Glutamatergic neuron (in vitro differentiated cells): ENCODE data around the gene KHDRBS2. TPM values are rescaled to one million over a fixed set of nuclear protein-coding genes. Genes with fewer than 3 reads are reported as not detected.
A peak's percentile ranks its signal among the peaks of the same experiment; 100 is the strongest.

Experiments
- DNase-seq: peaks from one replicate; pipeline ENCODE4 v3.0.0; 2022
- H3K27ac Mint-ChIP-seq: one replicate; pipeline ENCODE4 v1.8.0; 2020; ENCODE audit warnings: mild to moderate bottlenecking, mixed read lengths, inconsistent platforms; ENCODE audit not compliant: unreplicated experiment
- H3K27me3 Mint-ChIP-seq: one replicate; pipeline ENCODE4 v1.8.0; 2020; ENCODE audit warnings: mild to moderate bottlenecking, moderate library complexity, mixed read lengths, inconsistent platforms; ENCODE audit not compliant: unreplicated experiment
- H3K36me3 Mint-ChIP-seq: one replicate; pipeline ENCODE4 v1.8.0; 2020; ENCODE audit warnings: mild to moderate bottlenecking, mixed read lengths, inconsistent platforms; ENCODE audit not compliant: unreplicated experiment
- H3K4me1 Mint-ChIP-seq: one replicate; pipeline ENCODE4 v1.8.0; 2020; ENCODE audit warnings: mild to moderate bottlenecking, low read depth, mixed read lengths, inconsistent platforms; ENCODE audit not compliant: unreplicated experiment
- H3K4me3 Mint-ChIP-seq: one replicate; pipeline ENCODE4 v1.8.0; 2020; ENCODE audit warnings: mild to moderate bottlenecking, mixed read lengths, inconsistent platforms; ENCODE audit not compliant: unreplicated experiment
- H3K9me3 Mint-ChIP-seq: one replicate; pipeline ENCODE4 v1.8.0; 2020; ENCODE audit warnings: mild to moderate bottlenecking, moderate library complexity, mixed read lengths, inconsistent platforms; ENCODE audit not compliant: unreplicated experiment
- total RNA-seq: library from RNA; stranded (reverse); fragmentation: NEBNext Ultra II Directional; extraction: Animal tissue kit (Norgen Biotek cat#: 25700); gene quantifications from one replicate; pipeline ENCODE4 v1.2.1, GENCODE V29; 2021; ENCODE audit not compliant: unreplicated experiment
- TF ChIP-seq, protein P1 (sequence below): fragments of 200-600 bp; sonication (generic); IDR thresholded peaks from one replicate; pipeline ENCODE4 v1.5.0; 2021; ENCODE audit not compliant: partially characterized antibody, unreplicated experiment

Gene KHDRBS2
- total RNA-seq, 1 donor from 2014 or later = 19.7 TPM

GRCh38 chr6:62265906-62266525 is 20.0 kb downstream of the KHDRBS2 start:
- no peak overlapping the region for H3K27ac Mint-ChIP-seq
- no peaks in the 10 kb centered on the region for H3K27me3 Mint-ChIP-seq
- H3K36me3 Mint-ChIP-seq = no peaks in the 10 kb centered on the region
- H3K4me1 Mint-ChIP-seq = no peaks in the 10 kb centered on the region
- TF ChIP-seq, protein P1, sequence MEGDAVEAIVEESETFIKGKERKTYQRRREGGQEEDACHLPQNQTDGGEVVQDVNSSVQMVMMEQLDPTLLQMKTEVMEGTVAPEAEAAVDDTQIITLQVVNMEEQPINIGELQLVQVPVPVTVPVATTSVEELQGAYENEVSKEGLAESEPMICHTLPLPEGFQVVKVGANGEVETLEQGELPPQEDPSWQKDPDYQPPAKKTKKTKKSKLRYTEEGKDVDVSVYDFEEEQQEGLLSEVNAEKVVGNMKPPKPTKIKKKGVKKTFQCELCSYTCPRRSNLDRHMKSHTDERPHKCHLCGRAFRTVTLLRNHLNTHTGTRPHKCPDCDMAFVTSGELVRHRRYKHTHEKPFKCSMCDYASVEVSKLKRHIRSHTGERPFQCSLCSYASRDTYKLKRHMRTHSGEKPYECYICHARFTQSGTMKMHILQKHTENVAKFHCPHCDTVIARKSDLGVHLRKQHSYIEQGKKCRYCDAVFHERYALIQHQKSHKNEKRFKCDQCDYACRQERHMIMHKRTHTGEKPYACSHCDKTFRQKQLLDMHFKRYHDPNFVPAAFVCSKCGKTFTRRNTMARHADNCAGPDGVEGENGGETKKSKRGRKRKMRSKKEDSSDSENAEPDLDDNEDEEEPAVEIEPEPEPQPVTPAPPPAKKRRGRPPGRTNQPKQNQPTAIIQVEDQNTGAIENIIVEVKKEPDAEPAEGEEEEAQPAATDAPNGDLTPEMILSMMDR = no peak
- no peaks in the 10 kb centered on the region for H3K9me3 Mint-ChIP-seq
- H3K4me3 Mint-ChIP-seq = no peak overlapping the region
- DNase-seq = no peak

DNA sequence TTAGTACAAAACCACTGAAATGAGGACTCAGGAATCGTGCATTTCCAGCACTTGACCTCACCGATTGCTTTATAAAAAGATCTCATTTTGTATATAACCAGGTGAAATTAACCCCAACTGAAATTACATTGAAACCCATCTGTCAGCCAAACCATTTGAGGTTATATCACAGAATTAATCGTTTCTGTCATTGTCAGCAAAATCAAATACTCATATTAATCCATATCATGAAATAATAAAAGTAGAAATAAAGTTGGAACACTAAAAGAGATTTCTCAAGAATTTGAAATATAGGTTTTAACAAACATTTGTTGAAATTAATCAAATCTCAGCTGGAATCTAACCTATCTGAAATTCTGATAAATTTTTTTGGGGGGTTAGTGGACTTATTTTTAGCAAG is 23.7 kb downstream of the KHDRBS2 start:
- Mint-ChIP-seq H3K4me1 (peaks cover 2% of the 10 kb centered on the region), H3K36me3 (no peaks in the 10 kb centered on the region), H3K9me3 (no peaks in the 10 kb centered on the region), H3K27ac (no peak overlapping the region), H3K27me3 (no peaks in the 10 kb centered on the region), H3K4me3 (no peak overlapping the region)
- TF ChIP-seq, protein P1 = no peak
- no peak for DNase-seq

DNA sequence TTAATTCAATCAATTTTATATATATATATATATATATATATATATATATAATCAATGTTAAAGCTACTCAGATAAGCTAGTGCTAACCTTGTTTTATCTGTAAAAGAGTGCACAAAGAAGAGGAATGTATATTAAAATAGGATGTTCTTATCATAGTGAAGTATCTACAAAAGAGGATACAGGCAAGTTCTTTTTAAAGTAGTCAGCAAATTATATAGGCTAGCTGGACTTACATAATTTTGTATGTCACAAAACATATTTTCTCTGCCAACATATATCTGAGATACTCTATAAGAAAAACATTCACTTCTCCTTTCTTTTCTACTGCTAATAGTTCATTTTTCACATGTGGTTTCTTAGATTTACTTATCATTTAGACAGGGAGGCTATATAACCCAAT is 39.9 kb downstream of the KHDRBS2 start:
- H3K4me1 Mint-ChIP-seq = no peaks in the 10 kb centered on the region
- TF ChIP-seq, protein P1 = no peak
- H3K4me3 Mint-ChIP-seq = no peak overlapping the region
- no peaks in the 10 kb centered on the region for H3K27me3 Mint-ChIP-seq
- no peaks in the 10 kb centered on the region for H3K36me3 Mint-ChIP-seq
- DNase-seq = no peak
- no peaks in the 10 kb centered on the region for H3K9me3 Mint-ChIP-seq
- H3K27ac Mint-ChIP-seq = no peak overlapping the region

- no peaks in the 10 kb centered on the region for H3K4me1 Mint-ChIP-seq
- TF ChIP-seq, protein P1 = no peak
- no peak overlapping the region for H3K27ac Mint-ChIP-seq
- DNase-seq = no peak
- H3K9me3 Mint-ChIP-seq = no peaks in the 10 kb centered on the region
- no peaks in the 10 kb centered on the region for H3K27me3 Mint-ChIP-seq
- H3K4me3 Mint-ChIP-seq = no peak overlapping the region
- H3K36me3 Mint-ChIP-seq = no peaks in the 10 kb centered on the region
Measured at GRCh38 chr6:62236784-62237183, 49.2 kb downstream of the KHDRBS2 start.

DNA sequence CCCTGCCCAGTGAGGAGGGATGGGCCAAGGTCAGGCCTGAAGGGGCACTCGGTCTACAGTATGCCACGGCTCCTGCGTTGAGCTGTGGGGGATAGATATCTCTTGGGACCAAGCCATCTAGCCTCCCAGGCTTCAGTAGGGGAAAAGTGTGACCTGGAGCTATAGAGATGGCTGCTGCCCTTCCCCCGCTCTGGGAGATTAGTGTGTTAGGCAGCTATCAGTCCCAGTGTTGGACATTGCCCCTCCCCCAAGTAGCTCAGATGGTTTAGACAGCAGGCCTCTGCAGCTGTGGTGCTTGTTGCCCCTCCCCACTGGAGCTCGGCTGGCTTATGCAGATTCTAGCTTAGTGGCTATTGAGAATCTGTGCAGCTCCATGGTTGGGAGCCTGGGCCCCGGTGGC is 56.8 kb downstream of the KHDRBS2 start:
- peak overlapping the region; percentile 57 for H3K27ac Mint-ChIP-seq
- peak; percentile 78 for DNase-seq
- peaks cover 4% of the 10 kb centered on the region for H3K4me1 Mint-ChIP-seq

More for the DNA sequence above, 56.8 kb downstream of the KHDRBS2 start:
- Mint-ChIP-seq H3K9me3 (peaks cover 4% of the 10 kb centered on the region), H3K27me3 (peaks cover 3% of the 10 kb centered on the region), H3K36me3 (peaks cover 5% of the 10 kb centered on the region), H3K4me3 (no peak overlapping the region)
- TF ChIP-seq, protein P1 = no peak
